Endothelial cell (in vitro differentiated cells): ENCODE measurements around the gene CX3CL1. TPM values are rescaled to one million over a fixed set of nuclear protein-coding genes. Genes with fewer than 3 reads are reported as not detected.
"Not testable (repeated sequence)": the region's sequence is repeated elsewhere in the genome, so short reads cannot be mapped to it uniquely, and the experiment has no call there.

ENCODE experiments used
- DNase-seq: peaks from one replicate; pipeline ENCODE4 v3.0.0; 2021; ENCODE audit warnings: low spot score
- H3K27ac Mint-ChIP-seq: one replicate; pipeline ENCODE4 v1.8.0; 2021; ENCODE audit warnings: mixed read lengths, inconsistent platforms; ENCODE audit not compliant: unreplicated experiment
- H3K27me3 Mint-ChIP-seq: one replicate; pipeline ENCODE4 v1.8.0; 2021; ENCODE audit warnings: mild to moderate bottlenecking, moderate library complexity, mixed read lengths, inconsistent platforms; ENCODE audit not compliant: unreplicated experiment
- H3K36me3 Mint-ChIP-seq: one replicate; pipeline ENCODE4 v1.8.0; 2021; ENCODE audit warnings: mild to moderate bottlenecking, low read depth, mixed read lengths, inconsistent platforms; ENCODE audit not compliant: unreplicated experiment
- H3K4me1 Mint-ChIP-seq: one replicate; pipeline ENCODE4 v1.8.0; 2021; ENCODE audit warnings: mild to moderate bottlenecking, mixed read lengths, inconsistent platforms; ENCODE audit not compliant: unreplicated experiment
- H3K4me3 Mint-ChIP-seq: one replicate; pipeline ENCODE4 v1.8.0; 2021; ENCODE audit warnings: mild to moderate bottlenecking, mixed read lengths, inconsistent platforms; ENCODE audit not compliant: unreplicated experiment
- H3K9me3 Mint-ChIP-seq: one replicate; pipeline ENCODE4 v1.8.0; 2021; ENCODE audit warnings: mixed read lengths, inconsistent platforms; ENCODE audit not compliant: unreplicated experiment
- total RNA-seq: library from RNA; stranded (reverse); fragmentation: NEBNext Ultra II Directional; extraction: Animal tissue kit (Norgen Biotek cat#: 25700); gene quantifications from one replicate; pipeline ENCODE4 v1.2.1, GENCODE V29; 2021; ENCODE audit not compliant: unreplicated experiment
- TF ChIP-seq, protein P1 (sequence below): fragments of 200-600 bp; sonication (generic); IDR thresholded peaks from one replicate; pipeline ENCODE4 v1.5.0; 2021; ENCODE audit warnings: antibody characterized with exemption; ENCODE audit not compliant: unreplicated experiment

CX3CL1 gene
- total RNA-seq, 1 donor from 2014 or later: 9.2 TPM

DNA sequence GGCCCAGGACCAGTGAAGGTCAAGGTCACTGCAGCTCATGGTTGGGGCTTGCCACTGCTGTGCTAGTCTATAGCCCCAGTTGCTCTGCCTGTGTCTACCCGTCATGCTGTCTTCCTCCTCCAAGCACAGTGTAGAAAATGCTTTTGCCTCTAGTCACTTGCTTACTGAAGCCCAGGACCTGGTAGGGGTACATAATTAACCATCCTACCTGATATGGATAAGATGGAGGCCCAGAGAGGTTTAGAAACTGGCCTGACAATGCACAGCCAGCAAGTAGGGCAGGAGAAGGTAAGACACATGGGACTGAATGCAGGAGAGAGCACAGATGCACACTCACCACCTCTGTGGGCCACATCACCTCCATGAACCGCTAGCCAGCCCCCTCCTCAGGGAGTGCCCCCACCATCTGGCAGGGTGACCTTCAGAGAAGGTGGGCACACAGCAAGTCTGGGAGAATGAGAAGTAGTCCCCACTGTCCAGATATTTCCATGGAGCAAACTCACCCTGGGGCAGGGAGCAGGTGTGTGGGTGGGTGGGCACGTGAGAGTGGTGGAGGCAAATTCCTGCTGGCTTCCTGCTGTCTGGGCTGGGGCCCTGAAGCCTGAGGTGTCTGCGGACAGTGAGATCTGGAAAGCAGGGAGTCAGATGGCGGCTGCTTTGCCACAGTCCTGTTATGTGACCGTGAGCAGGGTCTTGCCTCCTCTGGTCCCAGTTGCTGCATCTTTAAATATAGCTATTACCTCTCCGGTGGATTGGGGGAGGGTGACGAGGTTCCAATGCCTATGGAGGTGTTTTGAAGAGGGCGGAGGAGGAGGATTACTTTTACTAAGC is 1.0 kb downstream of the CX3CL1 start:
- no peaks in the 10 kb centered on the region for H3K36me3 Mint-ChIP-seq
- TF ChIP-seq, protein P1, sequence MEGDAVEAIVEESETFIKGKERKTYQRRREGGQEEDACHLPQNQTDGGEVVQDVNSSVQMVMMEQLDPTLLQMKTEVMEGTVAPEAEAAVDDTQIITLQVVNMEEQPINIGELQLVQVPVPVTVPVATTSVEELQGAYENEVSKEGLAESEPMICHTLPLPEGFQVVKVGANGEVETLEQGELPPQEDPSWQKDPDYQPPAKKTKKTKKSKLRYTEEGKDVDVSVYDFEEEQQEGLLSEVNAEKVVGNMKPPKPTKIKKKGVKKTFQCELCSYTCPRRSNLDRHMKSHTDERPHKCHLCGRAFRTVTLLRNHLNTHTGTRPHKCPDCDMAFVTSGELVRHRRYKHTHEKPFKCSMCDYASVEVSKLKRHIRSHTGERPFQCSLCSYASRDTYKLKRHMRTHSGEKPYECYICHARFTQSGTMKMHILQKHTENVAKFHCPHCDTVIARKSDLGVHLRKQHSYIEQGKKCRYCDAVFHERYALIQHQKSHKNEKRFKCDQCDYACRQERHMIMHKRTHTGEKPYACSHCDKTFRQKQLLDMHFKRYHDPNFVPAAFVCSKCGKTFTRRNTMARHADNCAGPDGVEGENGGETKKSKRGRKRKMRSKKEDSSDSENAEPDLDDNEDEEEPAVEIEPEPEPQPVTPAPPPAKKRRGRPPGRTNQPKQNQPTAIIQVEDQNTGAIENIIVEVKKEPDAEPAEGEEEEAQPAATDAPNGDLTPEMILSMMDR: no peak
- peaks cover 3% of the 10 kb centered on the region for H3K27me3 Mint-ChIP-seq
- no peak for DNase-seq
- no peaks in the 10 kb centered on the region for H3K9me3 Mint-ChIP-seq
- H3K4me1 Mint-ChIP-seq: peaks cover 10% of the 10 kb centered on the region
- H3K27ac Mint-ChIP-seq: no peak overlapping the region
- no peak overlapping the region for H3K4me3 Mint-ChIP-seq

DNA sequence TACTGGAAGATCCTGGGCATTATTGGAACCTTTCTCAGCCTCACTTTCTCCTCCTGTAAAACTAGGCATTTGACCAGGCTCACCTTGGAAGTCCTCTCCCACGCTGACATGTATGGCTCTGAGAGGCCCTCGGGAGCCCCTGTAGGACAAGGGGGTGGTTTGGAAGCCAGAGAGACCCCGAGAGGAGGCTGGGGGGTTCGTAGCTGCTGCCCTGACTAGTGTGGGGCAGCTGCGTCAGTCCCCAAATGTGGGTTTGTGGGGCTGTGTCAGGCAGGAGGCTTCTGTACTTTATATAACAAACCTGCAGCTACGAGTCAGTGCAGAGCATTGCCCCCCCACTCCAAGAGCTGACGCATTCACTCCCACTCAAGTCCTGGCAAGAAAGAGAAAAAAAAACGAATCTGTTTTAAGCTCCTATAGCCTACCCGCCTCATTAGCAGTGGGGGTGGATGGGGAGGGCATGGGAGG is 1.8 kb downstream of the CX3CL1 start:
- Mint-ChIP-seq H3K27ac (no peak overlapping the region), H3K36me3 (no peaks in the 10 kb centered on the region), H3K4me1 (peaks cover 10% of the 10 kb centered on the region), H3K4me3 (no peak overlapping the region), H3K27me3 (peaks cover 3% of the 10 kb centered on the region), H3K9me3 (no peaks in the 10 kb centered on the region)
- DNase-seq: no peak
- TF ChIP-seq, protein P1: no peak

DNA sequence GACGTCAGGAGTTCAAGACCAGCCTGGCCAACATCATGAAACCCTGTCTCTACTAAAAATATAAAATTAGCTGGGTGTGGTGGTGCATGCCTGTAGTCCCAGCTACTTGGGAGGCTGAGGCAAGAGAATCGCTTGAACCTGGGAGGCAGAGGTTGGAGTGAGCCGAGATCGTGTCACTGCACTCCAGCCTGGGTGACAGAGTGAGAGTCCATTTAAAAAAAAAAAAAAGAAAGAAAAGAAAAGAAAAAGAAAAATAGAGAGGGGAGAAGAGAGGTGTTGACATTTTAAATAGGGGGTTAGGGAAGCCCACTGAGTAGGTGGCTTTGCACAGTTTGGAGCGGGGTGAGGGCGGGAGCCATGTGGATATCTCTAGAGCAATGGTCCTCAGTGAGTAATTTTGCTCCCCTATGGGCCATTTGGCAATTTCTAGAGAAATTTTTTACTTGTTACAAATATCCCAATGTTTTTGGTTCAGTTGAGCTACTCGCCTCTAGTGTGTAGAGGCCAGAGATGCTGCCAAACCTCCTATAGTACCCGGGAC is 2.7 kb downstream of the CX3CL1 start:
- H3K4me1 Mint-ChIP-seq: peaks cover 10% of the 10 kb centered on the region
- DNase-seq, H3K27ac Mint-ChIP-seq, H3K36me3 Mint-ChIP-seq, H3K9me3 Mint-ChIP-seq, H3K4me3 Mint-ChIP-seq, H3K27me3 Mint-ChIP-seq: not testable (repeated sequence)

DNA sequence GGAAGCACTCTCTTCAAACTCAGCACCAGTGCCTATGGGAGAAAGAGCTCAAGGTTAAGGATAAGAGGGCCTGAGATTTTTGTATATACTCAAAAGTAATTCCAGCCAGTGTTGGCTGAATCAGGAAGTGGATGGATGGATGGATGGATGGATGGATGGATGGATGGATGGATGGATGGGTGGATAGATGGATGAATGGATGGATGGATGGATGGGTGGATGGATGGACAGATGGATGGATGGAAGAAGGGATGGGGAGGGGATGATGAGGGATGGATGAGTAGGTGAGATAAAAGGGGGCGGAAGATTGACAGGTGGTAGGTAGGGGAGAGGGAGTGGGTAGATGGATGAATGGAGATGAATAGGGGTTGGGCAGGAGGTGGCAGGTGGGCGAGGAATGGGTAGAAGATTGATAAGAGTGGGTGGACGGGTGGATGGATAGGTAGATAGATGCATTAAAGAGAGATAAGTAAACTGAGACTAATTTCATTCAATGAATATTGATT is 4.1 kb downstream of the CX3CL1 start:
- H3K27me3 Mint-ChIP-seq: peaks cover 4% of the 10 kb centered on the region
- no peak for DNase-seq
- no peak overlapping the region for H3K4me3 Mint-ChIP-seq
- H3K9me3 Mint-ChIP-seq: no peaks in the 10 kb centered on the region
- H3K27ac Mint-ChIP-seq: no peak overlapping the region
- H3K4me1 Mint-ChIP-seq: peaks cover 17% of the 10 kb centered on the region
- no peaks in the 10 kb centered on the region for H3K36me3 Mint-ChIP-seq
- TF ChIP-seq, protein P1: no peak

DNA sequence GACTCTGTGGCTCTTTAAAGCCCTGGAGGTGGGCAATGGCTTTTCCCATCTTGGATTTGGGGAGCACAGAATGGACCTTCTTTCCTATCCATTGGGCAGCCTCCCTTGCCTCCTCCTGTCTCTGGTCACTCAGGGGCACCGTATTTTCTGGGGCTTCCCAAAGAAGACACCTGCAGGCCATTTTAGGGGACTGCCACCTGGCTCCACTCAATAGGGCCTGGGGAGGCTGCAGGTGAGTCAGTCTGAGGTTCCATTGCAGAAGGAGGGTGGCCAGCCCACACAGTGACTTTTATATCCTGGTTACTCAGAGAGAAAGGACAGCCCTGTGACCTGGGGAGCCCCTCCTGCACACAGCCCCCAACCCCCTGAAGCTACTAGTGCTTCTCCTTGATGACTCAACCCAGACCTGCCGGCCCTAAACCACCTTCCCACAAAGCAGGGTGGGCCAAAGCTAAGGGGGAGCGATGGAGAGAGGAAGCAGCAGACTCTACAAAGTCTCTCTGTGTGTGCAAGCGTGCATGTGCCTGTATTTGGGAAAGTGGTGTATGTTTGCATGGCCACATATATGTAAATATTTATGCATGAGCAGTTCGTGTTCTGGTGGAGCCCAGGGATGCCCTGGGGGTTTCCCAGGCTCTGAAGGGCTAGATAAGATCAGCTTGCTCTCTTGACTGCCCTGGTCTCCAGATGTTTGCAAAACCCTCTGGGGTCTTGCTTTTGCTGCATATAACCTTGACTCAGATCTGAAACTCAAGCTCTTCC is 5.0 kb downstream of the CX3CL1 start:
- TF ChIP-seq, protein P1: no peak
- Mint-ChIP-seq H3K27me3 (peaks cover 4% of the 10 kb centered on the region), H3K4me1 (peaks cover 17% of the 10 kb centered on the region), H3K36me3 (no peaks in the 10 kb centered on the region), H3K4me3 (no peak overlapping the region), H3K9me3 (no peaks in the 10 kb centered on the region), H3K27ac (no peak overlapping the region)
- no peak for DNase-seq
